Measurements from ENCODE around the gene ATG101. TPM values are rescaled to one million over a fixed set of nuclear protein-coding genes. Genes with fewer than 3 reads are reported as not detected.

The ATG101 gene
- total RNA-seq, 4 donors from 2014 or later, result 36.7 to 60.2 (median 52.6) TPM

DNA sequence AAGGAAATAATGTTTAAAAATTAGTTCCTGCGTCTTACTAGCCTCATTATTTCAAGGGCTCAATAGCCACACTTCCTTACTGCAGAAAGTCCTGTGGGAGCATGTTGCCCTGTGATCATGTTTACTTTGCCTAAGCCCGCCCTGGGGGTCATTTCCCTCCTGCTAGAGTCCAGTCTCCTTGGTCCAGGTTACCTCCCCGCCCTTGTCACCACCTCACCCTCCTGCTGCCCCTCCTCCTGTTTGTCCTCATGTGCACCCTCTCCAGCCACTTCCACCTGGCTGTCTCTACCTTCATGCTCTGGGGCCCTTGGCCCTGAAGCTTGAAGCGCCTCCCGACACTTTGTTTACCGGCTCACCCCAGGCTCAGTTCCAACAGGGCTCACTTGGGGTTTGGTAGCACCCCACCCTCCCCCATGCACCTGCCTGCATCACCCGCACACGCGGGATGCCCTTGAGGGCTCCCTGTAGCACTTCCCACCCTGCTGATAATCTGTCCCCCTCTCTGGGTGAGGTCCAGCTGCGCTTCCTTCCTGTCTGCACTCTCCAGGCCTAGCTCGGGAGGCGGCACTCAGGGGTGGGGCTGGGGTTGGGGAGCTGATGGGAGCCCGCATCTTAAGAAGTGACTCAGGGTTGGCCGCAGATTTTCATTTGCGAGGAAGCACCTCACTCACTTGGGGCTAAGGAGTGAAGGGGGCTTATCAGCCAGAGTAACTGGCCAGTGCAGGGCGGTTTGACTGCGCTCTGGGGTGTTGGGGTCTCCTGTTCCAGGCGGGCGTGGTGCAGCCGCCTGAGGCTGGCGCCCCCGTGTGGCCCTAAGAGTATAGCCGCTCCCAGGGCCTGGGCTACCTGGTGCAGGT is 49.8 kb downstream of the ATG101 start:
- Histone ChIP-seq H3K27ac (no peak overlapping the region), H3K4me1 (peaks cover 0 to 11% (median 3%) of the 10 kb centered on the region in 3 donors), H3K36me3 (no peaks in the 10 kb centered on the region), H3K9me3 (no peaks in the 10 kb centered on the region), H3K4me3 (no peak overlapping the region), H3K27me3 (peaks cover 61% of the 10 kb centered on the region)
- no peak for ATAC-seq
- 37 to 60% methylated on average over 2 to 6 of the region's 23 CpGs for WGBS, 2 donors (ENCODE audit: low coverage in 1 of 2)
- TF ChIP-seq EP300 (IDR thresholded peaks at IDR 0.05), result no peak
- TF ChIP-seq, protein P1, sequence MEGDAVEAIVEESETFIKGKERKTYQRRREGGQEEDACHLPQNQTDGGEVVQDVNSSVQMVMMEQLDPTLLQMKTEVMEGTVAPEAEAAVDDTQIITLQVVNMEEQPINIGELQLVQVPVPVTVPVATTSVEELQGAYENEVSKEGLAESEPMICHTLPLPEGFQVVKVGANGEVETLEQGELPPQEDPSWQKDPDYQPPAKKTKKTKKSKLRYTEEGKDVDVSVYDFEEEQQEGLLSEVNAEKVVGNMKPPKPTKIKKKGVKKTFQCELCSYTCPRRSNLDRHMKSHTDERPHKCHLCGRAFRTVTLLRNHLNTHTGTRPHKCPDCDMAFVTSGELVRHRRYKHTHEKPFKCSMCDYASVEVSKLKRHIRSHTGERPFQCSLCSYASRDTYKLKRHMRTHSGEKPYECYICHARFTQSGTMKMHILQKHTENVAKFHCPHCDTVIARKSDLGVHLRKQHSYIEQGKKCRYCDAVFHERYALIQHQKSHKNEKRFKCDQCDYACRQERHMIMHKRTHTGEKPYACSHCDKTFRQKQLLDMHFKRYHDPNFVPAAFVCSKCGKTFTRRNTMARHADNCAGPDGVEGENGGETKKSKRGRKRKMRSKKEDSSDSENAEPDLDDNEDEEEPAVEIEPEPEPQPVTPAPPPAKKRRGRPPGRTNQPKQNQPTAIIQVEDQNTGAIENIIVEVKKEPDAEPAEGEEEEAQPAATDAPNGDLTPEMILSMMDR (IDR thresholded peaks at IDR 0.05), result peak in 1 of 4 experiments; percentile 46

DNA sequence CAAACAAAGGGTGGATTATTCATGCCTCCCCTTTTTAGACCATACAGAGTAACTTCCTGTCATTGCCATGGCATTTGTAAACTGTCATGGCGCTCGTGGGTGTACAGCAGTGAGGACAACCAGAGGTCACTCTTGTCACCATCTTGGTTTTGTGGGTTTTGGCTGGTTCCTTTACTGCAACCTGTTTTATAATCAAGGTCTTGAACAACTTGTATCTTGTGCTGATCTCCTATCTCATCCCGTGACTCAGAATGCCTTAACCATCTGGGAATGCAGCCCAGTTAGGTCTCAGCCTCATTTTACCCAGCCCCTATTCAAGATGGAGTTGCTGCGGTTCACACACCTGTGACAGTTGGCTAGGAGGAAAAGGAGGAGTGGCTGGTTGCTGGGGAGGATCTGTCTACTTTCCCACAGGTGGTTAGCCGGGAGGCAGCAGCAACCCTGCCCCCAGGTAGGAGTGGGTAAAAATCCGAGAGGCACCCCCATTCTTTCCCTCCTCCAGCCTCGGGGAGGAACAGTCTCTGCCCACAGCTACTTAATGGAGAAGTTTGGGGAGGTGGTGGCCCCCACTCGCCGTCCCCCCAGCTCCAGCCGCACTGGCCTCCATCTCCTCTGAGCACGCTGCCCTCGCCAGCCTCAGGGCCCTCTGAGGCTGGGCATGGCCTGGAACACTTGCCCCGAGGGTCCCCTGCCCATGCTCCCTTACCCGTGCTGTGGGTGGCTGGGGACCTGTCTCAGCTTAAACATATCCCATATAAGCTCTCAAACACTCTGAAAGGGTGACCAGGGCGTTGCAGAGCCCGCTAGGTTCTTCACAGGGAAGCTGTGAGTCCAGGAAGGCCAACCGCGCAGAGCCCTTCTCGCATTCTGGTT is 51.4 kb downstream of the ATG101 start:
- peaks cover 55% of the 10 kb centered on the region for H3K27me3 ChIP-seq
- no peak overlapping the region for H3K4me3 ChIP-seq
- WGBS, 2 donors (ENCODE audit: low coverage in 1 of 2), result 75 to 84% methylated on average over 4 of the region's 19 CpGs
- TF ChIP-seq, protein P1 (IDR thresholded peaks at IDR 0.05), result no peak
- TF ChIP-seq EP300 (IDR thresholded peaks at IDR 0.05) (no peak), POLR2AphosphoS5 (IDR thresholded peaks at IDR 0.05) (no peak), POLR2A (IDR thresholded peaks at IDR 0.05) (no peak)
- no peak overlapping the region for H3K27ac ChIP-seq
- ATAC-seq, result no peak
- H3K4me1 ChIP-seq, result peaks cover 0 to 16% (median 3%) of the 10 kb centered on the region in 3 donors
- no peaks in the 10 kb centered on the region for H3K9me3 ChIP-seq
- H3K36me3 ChIP-seq, result no peaks in the 10 kb centered on the region

DNA sequence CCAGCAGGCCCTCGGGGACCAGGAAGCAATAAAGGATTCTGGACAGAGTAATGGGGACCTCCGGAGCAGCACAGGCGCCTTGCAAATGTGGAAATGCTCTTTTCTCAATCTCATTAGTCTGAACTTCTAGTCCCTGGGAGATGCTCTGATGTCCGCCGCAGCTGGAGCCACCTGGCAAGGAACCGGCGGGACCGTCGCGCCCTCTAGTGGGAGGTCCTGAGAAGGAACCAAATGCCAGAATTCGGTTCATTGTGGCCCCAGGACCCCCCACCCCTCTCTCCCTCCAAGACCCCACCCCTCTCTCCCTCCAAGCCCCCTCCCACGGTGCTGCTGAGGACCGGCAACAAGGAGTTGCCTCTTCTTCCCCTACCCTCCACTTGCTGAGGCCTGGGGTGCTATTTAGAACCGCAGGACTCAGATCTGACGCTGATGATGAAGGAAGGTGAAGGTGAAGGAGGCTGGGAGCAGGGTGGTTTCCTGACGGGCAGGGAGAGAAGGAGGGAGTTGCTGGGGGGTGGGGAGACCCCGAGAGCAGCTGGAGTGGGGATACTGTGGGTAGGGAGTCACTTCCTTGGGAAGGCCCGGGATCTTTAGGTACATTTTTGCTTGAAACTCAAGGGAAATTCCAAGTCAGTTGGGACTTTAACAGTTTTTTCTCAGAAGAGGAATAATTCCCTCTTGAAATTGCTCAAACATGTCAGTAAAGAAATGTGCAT is 52.2 kb downstream of the ATG101 start:
- H3K36me3 ChIP-seq, result no peaks in the 10 kb centered on the region
- peak; percentile 39 for ATAC-seq
- WGBS, 2 donors (ENCODE audit: low coverage in 1 of 2), result 8 to 29% methylated on average over 3 to 11 of the region's 18 CpGs
- TF ChIP-seq EP300 (IDR thresholded peaks at IDR 0.05), result no peak
- TF ChIP-seq, protein P1 (IDR thresholded peaks at IDR 0.05), result peak in 3 of 4 experiments; percentile 29 to 76 (median 40)
- H3K4me3 ChIP-seq, result no peak overlapping the region
- no peak overlapping the region for H3K27ac ChIP-seq
- H3K9me3 ChIP-seq, result no peaks in the 10 kb centered on the region
- peaks cover 48% of the 10 kb centered on the region for H3K27me3 ChIP-seq
- H3K4me1 ChIP-seq, result peaks cover 0 to 16% (median 3%) of the 10 kb centered on the region in 3 donors

DNA sequence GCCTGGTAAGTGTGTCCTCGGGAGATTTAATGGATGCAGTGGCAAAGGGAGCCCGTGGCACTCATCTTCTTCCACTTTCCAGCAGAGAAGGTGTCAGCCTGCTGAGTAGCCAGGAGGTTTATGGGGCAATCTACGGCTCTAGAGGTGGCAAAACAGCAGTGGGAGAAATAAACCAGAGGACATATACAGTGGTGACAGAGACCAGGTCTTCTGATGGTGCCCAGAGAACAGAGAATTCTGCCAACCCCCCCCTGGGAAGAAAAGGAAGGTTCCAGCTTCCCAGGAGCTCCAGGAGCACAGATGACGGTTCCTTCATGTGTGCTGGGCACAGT is 52.7 kb downstream of the ATG101 start:
- Histone ChIP-seq H3K4me1 (peaks cover 0 to 20% (median 3%) of the 10 kb centered on the region in 3 donors), H3K36me3 (no peaks in the 10 kb centered on the region), H3K9me3 (no peaks in the 10 kb centered on the region), H3K27ac (no peak overlapping the region), H3K4me3 (no peak overlapping the region), H3K27me3 (peaks cover 48% of the 10 kb centered on the region)
- 81 to 84% methylated on average over 3 to 4 of the region's 4 CpGs for WGBS, 2 donors (ENCODE audit: low coverage in 1 of 2)
- TF ChIP-seq POLR2AphosphoS5 (IDR thresholded peaks at IDR 0.05) (no peak), EP300 (IDR thresholded peaks at IDR 0.05) (no peak), POLR2A (IDR thresholded peaks at IDR 0.05) (no peak)
- TF ChIP-seq, protein P1 (IDR thresholded peaks at IDR 0.05), result no peak
- no peak for ATAC-seq

Measured in gastroesophageal sphincter (tissue), 4 donors.